Activated CD4-positive, alpha-beta T cell treated with anti-CD3 and anti-CD28 coated beads, Interleukin-2, amount 50 U/mL, for 16 hours (primary cell): ENCODE results near the gene CPLX1.
A peak's percentile ranks its signal among the peaks of the same experiment; 100 is the strongest.
"Not testable (repeated sequence)": the region's sequence is repeated elsewhere in the genome, so short reads cannot be mapped to it uniquely, and the experiment has no call there.

Experiments
- DNase-seq: peaks from one replicate; pipeline ENCODE4 v3.0.0-alpha.2; 2020

CPLX1 gene

GRCh38 chr4:753186-753585 is 72.7 kb downstream of the CPLX1 start:
- DNase-seq: not testable (repeated sequence)

- no peak for DNase-seq
Observed at GRCh38 chr4:752196-752861, 73.6 kb downstream of the CPLX1 start.

GRCh38 chr4:751676-752075 is 74.3 kb downstream of the CPLX1 start:
- no peak for DNase-seq

- no peak for DNase-seq
Observed at GRCh38 chr4:749698-750666, 75.9 kb downstream of the CPLX1 start.

GRCh38 chr4:748461-748860 is 77.5 kb downstream of the CPLX1 start:
- DNase-seq: no peak

GRCh38 chr4:747546-748170 is 78.3 kb downstream of the CPLX1 start:
- DNase-seq: no peak

GRCh38 chr4:744212-744841 is 81.6 kb downstream of the CPLX1 start:
- no peak for DNase-seq

GRCh38 chr4:743463-744211 is 82.3 kb downstream of the CPLX1 start:
- DNase-seq: no peak

- DNase-seq: peak; percentile 75
Observed at GRCh38 chr4:742742-743311, 83.1 kb downstream of the CPLX1 start.

GRCh38 chr4:742096-742741 is 83.7 kb downstream of the CPLX1 start:
- no peak for DNase-seq

- no peak for DNase-seq
Observed at GRCh38 chr4:740656-741282, 85.2 kb downstream of the CPLX1 start.

GRCh38 chr4:740011-740410 is 85.9 kb downstream of the CPLX1 start:
- no peak for DNase-seq

GRCh38 chr4:739569-739968 is 86.4 kb downstream of the CPLX1 start:
- DNase-seq: no peak

- no peak for DNase-seq
Observed at GRCh38 chr4:738781-739280, 87.1 kb downstream of the CPLX1 start.

GRCh38 chr4:736561-736960 is 89.4 kb downstream of the CPLX1 start:
- DNase-seq: not testable (repeated sequence)

GRCh38 chr4:735583-735982 is 90.3 kb downstream of the CPLX1 start:
- DNase-seq: no peak
